HG03066 (cell line): ENCODE data around the gene CHST9.
"Not testable (repeated sequence)": the region's sequence is repeated elsewhere in the genome, so short reads cannot be mapped to it uniquely, and the experiment has no call there.

ENCODE experiments used
- ATAC-seq: cut with Tn5 transposase; IDR thresholded peaks from one replicate; pipeline ENCODE4 v1.9.1; 2021; ENCODE audit warnings: low read depth; ENCODE audit not compliant: unreplicated experiment

CHST9 gene, protein sequence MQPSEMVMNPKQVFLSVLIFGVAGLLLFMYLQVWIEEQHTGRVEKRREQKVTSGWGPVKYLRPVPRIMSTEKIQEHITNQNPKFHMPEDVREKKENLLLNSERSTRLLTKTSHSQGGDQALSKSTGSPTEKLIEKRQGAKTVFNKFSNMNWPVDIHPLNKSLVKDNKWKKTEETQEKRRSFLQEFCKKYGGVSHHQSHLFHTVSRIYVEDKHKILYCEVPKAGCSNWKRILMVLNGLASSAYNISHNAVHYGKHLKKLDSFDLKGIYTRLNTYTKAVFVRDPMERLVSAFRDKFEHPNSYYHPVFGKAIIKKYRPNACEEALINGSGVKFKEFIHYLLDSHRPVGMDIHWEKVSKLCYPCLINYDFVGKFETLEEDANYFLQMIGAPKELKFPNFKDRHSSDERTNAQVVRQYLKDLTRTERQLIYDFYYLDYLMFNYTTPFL

DNA sequence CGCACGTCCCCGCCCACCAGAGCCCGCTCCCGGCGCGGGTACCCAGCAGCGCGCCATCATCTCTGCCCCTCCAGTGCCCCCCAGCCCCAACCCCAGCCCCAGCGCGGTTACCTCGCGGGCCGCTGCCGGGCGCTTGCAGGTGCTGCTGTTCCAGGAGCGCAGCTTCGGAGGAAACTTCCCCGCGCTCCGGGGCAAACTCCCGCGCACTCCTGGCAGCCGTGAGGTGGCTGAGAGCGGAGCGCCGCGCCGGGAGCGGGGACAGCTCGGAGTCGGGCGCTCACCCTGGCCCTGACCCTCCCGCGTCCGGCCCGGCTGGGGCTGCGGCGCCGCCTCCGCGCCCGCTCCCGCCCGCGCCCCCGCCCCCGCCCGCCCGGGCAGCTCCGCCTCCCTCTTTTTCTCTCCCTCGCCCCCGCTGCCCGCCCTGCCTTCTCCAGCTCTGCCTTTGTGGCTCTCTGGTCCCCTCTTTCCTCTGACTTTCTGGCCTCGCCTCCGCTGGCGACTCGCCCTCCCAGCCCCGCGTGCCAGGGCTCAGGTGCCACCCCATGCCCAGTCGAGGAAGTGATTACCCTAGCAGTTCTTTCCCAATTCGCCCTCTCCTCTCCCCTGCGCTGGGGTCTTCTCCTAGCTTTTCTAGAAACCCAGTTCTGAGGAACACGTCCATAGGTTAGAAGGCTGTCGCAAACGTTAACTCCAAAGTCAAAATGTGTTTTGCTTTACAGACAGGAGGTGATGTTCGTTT is at the start of gene CHST9:
Gene CHST9, minus strand, starts transcription at position 284 of the 739 bp plus-strand sequence. CDS start 42,499 bp downstream, outside the sequence.
- ATAC-seq, result no peak

- not testable (repeated sequence) for ATAC-seq
These were observed 47.2 kb upstream of the CHST9 start for GRCh38 chr18:27232355-27232754.

DNA sequence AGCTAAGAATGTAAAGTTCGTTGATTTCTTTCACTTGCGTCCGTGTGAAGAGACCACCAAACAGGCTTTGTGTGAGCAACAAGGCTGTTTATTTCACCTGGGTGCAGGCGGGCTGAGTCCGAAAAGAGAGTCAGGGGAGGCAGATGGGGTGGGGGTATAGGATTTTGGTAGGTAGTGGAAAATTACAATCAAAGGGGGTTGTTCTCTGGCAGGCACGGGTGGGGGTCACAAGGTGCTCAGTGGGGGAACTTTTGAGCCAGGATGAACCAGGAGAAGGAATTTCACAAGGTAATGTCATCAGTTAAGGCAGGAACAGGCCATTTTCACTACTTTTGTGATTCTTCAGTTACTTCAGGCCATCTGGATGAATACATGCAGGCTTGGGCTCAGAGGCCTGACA is 46.6 kb upstream of the CHST9 start:
- not testable (repeated sequence) for ATAC-seq

- ATAC-seq, result not testable (repeated sequence)
These were observed 46.1 kb upstream of the CHST9 start for GRCh38 chr18:27231221-27231620.

GRCh38 chr18:27227721-27228120 is 42.6 kb upstream of the CHST9 start:
- ATAC-seq, result no peak

GRCh38 chr18:27226556-27227075 is 41.5 kb upstream of the CHST9 start:
- no peak for ATAC-seq

DNA sequence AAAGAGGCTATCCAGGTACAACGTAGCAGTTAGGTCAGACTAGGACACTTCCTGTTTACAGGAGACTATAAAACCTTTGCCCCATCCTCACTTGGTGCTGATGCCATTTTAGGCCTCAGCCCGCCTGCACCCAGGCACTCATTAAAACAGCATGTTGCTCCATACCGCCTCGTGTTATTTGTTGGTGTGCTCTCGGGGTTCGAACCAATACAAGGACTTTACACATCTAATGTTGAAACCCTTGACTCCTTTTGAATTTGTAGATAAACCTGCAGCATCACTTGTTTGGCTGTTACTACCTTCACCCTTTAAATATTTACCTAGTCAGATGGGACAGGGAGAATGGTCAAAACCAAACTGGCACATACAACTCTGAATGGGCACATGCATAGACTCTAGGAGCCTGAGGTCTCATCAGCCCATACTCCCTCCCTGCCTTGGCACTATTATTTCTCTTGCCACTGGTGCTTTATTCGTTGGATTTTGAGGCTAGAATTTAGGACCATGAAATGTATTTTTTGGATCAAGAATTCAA is 40.9 kb upstream of the CHST9 start:
- ATAC-seq, result no peak

DNA sequence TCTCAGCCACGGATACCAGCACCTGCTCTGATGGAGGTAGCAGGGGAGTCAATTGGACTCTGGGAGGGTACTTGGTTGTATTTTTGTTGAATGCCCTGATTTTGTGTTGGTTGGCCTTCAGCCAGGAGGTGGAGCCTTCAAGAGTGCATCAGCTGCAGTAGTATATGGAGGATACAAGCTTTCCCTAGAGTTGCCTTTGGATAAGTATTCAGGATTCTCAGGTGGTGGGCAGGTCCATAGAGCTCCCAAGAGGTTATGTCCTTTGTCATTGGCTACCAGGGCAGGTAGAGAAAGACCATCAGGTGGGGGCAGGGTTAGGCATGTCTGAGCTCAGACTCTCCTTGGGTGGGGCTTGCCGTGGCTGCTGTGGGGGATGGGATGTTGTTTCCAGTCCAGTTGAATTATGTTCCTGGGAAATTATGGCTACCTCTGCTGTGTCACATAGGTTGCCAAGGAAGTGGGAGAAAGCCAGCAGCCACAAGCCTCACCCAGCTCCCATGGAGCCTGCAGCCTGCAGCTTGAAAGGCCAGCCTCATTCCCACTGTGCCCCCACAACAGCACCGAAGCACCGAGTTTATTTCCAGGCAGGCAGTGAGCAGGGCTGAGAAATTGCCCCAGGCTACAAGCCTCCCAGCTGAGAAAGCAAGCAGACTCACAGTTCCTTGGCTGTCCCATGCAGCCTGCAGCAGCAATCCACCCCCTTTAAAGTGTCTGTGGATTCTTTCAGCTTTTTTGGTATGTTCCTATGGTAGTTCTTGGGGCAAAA is 38.6 kb upstream of the CHST9 start:
- no peak for ATAC-seq

DNA sequence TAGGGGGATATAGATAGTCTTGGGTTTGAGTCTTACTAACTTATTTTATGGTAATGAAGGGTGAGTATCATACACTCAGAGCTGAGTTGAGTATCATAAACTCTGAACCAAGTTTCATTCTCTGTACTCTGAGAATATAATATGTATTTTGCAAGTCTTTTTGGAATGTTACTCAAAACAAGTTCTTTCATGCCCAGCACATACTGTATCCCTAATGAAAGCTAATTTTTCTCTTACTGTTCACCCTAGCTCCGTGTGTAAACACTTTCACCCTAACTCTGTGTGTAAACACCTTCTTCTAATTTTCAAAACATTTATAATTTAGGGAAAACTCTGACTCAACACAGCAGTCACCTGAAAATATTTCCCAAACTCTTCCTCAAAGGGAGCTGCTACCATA is 29.7 kb upstream of the CHST9 start:
- ATAC-seq, result no peak

DNA sequence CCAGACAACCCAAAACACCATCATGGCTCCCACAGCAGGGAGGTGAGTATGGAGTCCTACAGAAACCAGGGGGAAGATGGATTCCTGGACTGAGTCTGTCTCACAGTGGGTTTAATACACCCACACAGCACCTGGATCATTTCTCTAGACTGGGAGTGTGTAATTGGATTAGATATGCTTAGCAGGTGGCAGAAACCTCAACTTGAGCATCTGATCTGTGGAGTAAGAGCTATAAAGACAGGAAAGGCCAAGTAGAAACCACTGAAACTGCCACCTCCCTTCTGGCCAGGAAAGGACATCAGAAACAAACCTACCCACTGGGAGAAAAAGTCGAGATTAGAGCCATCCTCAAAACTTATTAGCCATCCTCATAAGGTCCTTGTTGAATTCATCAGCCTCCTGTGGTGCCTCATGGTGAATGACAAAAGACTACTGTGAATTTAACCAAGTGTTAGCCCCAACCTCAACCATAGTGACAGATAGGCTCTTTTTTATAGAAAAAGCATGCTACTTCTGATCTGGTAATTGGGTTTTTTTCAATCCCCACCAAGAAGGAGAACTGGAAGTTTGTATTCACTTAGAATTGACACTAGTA is 28.1 kb upstream of the CHST9 start:
- ATAC-seq, result no peak

DNA sequence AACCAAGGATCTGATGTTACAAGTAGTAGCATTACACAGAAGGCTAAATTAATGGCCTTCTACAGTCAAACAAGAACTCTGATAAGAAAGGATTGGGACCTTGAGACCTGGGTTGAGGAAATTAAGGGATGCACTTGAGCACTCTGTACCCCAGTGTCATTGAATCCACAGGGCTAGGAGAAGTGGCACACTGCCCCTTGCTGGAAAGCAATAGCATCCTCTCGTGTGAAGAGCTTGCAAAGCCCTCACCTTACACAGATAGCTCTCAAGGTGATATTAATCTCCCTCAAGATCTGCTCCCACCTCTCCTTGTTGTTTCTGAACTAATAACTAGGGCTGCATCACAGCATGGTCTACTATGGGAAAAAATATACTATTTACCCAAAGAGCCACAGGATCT is 26.5 kb upstream of the CHST9 start:
- no peak for ATAC-seq

- no peak for ATAC-seq
These were observed 21.3 kb upstream of the CHST9 start for GRCh38 chr18:27206411-27206810.

GRCh38 chr18:27202741-27203140 is 17.6 kb upstream of the CHST9 start:
- no peak for ATAC-seq

- ATAC-seq, result no peak
These were observed 12.9 kb upstream of the CHST9 start for GRCh38 chr18:27198036-27198435.

DNA sequence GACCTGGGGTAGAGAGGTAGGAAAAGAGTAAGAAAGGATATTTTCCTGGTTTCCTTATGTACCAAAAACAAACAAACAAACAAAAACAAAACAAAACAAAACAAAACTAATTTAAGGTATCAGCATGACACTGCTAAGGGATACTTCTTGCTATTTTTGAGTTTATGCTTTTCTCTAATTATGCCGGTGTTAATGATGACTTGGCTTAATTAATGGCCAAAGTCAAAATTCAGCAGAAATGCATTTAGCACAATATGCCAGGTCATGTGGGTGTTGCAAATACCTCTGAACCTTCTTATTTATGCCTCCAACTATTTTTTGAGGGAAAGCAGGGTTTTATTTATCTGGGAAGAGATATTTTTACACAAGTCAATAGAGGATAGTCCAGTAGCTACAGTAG is 3.2 kb upstream of the CHST9 start:
- ATAC-seq, result no peak

- ATAC-seq, result no peak
These were observed 789 bp upstream of the CHST9 start for GRCh38 chr18:27185897-27186296.

DNA sequence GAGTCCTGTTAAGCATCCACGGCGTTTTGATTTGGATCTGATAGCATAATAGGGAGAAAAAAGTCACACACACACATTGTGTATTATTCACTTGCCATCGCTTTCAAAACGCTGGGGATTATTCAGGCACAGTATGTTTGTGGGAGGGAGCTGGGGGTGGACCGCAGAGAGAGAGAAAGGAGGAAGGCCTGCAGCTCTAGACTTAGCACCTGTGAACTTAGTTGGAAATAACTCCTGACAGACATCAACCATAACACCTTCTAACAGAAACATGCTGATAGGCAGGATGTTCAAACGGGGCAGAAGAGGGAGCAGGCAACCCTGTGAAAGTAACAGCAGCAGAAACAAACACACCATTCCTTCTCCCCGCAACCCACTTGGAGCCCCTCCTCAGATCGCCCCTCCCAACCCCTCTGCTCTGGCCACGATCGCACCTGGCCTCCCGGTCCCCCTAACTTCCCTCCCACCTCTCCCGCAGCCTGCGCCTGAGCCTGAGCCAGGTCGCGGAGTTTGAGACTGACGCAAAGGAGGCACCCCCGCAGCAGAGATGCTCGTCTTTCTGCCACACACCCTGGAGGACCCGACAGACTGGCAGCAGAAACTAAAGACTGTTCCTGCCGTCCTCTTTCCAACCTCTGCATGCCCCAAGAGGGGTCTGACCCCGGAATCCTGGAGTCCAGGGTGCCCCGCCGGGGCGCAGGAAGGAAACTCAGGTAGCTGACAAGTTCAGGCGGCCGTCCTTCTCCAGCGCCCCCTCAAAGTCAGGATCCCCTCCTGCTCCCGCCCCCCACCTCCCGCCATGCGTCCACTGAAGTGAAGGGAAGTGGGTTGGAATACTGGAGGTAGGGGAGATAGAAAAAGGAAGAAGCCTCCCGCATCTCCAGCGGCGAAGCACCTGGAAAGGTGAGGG is 738 bp downstream of the CHST9 start:
- ATAC-seq, result no peak

- no peak for ATAC-seq
These were observed 3.4 kb downstream of the CHST9 start for GRCh38 chr18:27181726-27182125.

DNA sequence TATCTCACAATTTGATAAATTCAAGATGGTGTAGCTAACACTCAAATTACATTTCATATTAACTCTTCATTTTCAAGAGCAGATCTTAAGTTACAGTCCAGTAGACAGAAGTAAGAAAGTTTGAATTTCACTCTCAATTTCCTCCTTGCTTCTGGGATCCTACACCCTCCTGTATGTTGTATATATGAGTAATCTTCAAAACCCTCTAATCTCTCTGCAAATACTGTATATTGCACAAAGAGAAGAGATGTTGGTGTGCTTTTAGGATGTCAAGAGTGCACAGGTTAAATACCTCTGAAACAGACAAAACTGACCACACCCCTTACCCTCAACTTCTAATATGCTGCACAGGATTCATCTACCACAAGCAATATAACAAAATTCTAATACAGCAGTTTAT is 6.7 kb downstream of the CHST9 start:
- no peak for ATAC-seq
